DND-41 (cell line): Measurements from ENCODE around the gene AUTS2.

Experiments used
- EZH2 ChIP-seq: IDR thresholded peaks from 3 replicates; pipeline ENCODE4 v1.6.1; 2012; ENCODE audit warnings: borderline replicate concordance, low read depth, mild to moderate bottlenecking, moderate library complexity, low read length, inconsistent platforms; ENCODE audit not compliant: severe bottlenecking
- TF ChIP-seq, protein P1 (sequence below): IDR thresholded peaks from 2 replicates; pipeline ENCODE4 v1.5.1; 2012; ENCODE audit warnings: borderline replicate concordance, low read length, moderate library complexity, mild to moderate bottlenecking; ENCODE audit not compliant: poor library complexity, severe bottlenecking; ENCODE audit errors: extremely low read depth

DNA sequence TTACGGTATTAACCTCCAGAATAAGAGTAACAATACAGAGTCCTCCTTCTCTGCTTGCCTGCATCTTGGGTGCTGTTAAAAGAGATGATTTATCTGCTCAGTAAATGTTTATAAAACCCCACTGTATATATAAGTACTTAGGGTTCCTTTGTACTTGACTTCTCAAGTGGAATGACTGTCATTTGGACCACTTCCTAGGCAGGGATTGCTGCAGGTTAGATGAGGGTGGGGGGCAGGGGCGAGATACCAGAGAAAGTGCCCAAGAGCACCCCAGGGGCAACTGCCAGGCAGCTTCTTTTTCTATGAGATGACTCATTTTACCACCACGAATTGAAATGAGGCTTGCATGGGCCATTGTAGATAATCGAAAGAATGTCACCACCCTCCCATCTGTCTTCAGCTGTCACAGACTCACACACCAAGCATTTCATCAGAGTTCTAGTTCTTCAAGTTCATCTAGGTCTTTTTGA is 1111.8 kb downstream of the AUTS2 start:
- TF ChIP-seq, protein P1, sequence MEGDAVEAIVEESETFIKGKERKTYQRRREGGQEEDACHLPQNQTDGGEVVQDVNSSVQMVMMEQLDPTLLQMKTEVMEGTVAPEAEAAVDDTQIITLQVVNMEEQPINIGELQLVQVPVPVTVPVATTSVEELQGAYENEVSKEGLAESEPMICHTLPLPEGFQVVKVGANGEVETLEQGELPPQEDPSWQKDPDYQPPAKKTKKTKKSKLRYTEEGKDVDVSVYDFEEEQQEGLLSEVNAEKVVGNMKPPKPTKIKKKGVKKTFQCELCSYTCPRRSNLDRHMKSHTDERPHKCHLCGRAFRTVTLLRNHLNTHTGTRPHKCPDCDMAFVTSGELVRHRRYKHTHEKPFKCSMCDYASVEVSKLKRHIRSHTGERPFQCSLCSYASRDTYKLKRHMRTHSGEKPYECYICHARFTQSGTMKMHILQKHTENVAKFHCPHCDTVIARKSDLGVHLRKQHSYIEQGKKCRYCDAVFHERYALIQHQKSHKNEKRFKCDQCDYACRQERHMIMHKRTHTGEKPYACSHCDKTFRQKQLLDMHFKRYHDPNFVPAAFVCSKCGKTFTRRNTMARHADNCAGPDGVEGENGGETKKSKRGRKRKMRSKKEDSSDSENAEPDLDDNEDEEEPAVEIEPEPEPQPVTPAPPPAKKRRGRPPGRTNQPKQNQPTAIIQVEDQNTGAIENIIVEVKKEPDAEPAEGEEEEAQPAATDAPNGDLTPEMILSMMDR, result no peak
- TF ChIP-seq EZH2, result no peak
